ENCODE data around the gene JMJD8. TPM values are rescaled to one million over a fixed set of nuclear protein-coding genes. Genes with fewer than 3 reads are reported as not detected.
A peak's percentile ranks its signal among the peaks of the same experiment; 100 is the strongest.

Gene JMJD8
- total and polyA plus RNA-seq, 9 of the 15 experiments (the other 6 are each of a cell fraction or from before 2014, with no cell fraction given), result 1.2 to 50.6 (median 29.3) TPM

- TF ChIP-seq E4F1 (CRISPR knock-in tag; IDR thresholded peaks at IDR 0.05; ENCODE audit: borderline replicate concordance) (no peak), EP400 (IDR thresholded peaks at IDR 0.05) (peak; percentile 41; the same call in 1 of the 2 replicates), ADNP (tag; IDR thresholded peaks at IDR 0.05) (no peak), ID3 (CRISPR knock-in tag; IDR thresholded peaks at IDR 0.05) (no peak), ID3 (tag; IDR thresholded peaks at IDR 0.05) (no peak), CCAR2 (IDR thresholded peaks at IDR 0.05; ENCODE audit: low read depth, low read length) (no peak), MAZ (CRISPR knock-in tag; conservative IDR thresholded peaks at IDR 0.05 in 1 of 2, IDR thresholded peaks at IDR 0.05 in 1 of 2) (no peak; a peak in 2 of 4 replicates), GTF3C2 (IDR thresholded peaks at IDR 0.05; ENCODE audit: borderline replicate concordance, extremely low read depth, insufficient read length) (no peak), MTA2 (IDR thresholded peaks at IDR 0.05; ENCODE audit: low read depth) (no peak), RFX7 (CRISPR knock-in tag; IDR thresholded peaks at IDR 0.05) (no peak), XRCC3 (IDR thresholded peaks at IDR 0.05) (no peak), ZC3H4 (CRISPR knock-in tag; IDR thresholded peaks at IDR 0.05; ENCODE audit: borderline replicate concordance) (peak; percentile 18; the same call in 1 of the 2 replicates)
- TF ChIP-seq, protein P1, sequence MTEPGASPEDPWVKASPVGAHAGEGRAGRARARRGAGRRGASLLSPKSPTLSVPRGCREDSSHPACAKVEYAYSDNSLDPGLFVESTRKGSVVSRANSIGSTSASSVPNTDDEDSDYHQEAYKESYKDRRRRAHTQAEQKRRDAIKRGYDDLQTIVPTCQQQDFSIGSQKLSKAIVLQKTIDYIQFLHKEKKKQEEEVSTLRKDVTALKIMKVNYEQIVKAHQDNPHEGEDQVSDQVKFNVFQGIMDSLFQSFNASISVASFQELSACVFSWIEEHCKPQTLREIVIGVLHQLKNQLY (CRISPR knock-in tag; conservative IDR thresholded peaks at IDR 0.05), result no peak
- TF ChIP-seq, protein P2, sequence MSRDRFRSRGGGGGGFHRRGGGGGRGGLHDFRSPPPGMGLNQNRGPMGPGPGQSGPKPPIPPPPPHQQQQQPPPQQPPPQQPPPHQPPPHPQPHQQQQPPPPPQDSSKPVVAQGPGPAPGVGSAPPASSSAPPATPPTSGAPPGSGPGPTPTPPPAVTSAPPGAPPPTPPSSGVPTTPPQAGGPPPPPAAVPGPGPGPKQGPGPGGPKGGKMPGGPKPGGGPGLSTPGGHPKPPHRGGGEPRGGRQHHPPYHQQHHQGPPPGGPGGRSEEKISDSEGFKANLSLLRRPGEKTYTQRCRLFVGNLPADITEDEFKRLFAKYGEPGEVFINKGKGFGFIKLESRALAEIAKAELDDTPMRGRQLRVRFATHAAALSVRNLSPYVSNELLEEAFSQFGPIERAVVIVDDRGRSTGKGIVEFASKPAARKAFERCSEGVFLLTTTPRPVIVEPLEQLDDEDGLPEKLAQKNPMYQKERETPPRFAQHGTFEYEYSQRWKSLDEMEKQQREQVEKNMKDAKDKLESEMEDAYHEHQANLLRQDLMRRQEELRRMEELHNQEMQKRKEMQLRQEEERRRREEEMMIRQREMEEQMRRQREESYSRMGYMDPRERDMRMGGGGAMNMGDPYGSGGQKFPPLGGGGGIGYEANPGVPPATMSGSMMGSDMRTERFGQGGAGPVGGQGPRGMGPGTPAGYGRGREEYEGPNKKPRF (IDR thresholded peaks at IDR 0.05; ENCODE audit: low read depth, low read length), result no peak
- TF ChIP-seq, protein P3, sequence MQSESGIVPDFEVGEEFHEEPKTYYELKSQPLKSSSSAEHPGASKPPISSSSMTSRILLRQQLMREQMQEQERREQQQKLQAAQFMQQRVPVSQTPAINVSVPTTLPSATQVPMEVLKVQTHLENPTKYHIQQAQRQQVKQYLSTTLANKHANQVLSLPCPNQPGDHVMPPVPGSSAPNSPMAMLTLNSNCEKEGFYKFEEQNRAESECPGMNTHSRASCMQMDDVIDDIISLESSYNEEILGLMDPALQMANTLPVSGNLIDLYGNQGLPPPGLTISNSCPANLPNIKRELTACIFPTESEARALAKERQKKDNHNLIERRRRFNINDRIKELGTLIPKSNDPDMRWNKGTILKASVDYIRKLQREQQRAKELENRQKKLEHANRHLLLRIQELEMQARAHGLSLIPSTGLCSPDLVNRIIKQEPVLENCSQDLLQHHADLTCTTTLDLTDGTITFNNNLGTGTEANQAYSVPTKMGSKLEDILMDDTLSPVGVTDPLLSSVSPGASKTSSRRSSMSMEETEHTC (IDR thresholded peaks at IDR 0.05), result 0 out of 2 replicates have a peak, but pooled peaks have one; percentile 24
These were observed 41.7 kb downstream of the JMJD8 start (continued) for GRCh38 chr16:642189-643049.

Data from K562 (cell line).